AG09309 (cell line): Measurements from ENCODE around the gene PRSS16.
"Not testable (repeated sequence)": the region's sequence is repeated elsewhere in the genome, so short reads cannot be mapped to it uniquely, and the experiment has no call there.

Experiments
- DNase-seq: peaks from one replicate; pipeline ENCODE4 v3.0.0-alpha.2; 2010; ENCODE audit warnings: low read depth
- H3K4me3 ChIP-seq: 2 replicates; pipeline ENCODE4 v1.5.1; 2011; ENCODE audit warnings: mild to moderate bottlenecking, low read depth, low read length, moderate library complexity; ENCODE audit not compliant: control insufficient read depth
- CTCF ChIP-seq: IDR thresholded peaks from 2 replicates; pipeline ENCODE4 v1.5.1; 2011; ENCODE audit warnings: mild to moderate bottlenecking, low read depth, low read length, inconsistent platforms; ENCODE audit not compliant: insufficient read depth, control insufficient read depth; ENCODE audit errors: missing control alignments

The PRSS16 gene

GRCh38 chr6:27255866-27256265 is 8.4 kb downstream of the PRSS16 start:
- no peak for TF ChIP-seq CTCF
- H3K4me3 ChIP-seq = no peak overlapping the region
- no peak for DNase-seq

DNA sequence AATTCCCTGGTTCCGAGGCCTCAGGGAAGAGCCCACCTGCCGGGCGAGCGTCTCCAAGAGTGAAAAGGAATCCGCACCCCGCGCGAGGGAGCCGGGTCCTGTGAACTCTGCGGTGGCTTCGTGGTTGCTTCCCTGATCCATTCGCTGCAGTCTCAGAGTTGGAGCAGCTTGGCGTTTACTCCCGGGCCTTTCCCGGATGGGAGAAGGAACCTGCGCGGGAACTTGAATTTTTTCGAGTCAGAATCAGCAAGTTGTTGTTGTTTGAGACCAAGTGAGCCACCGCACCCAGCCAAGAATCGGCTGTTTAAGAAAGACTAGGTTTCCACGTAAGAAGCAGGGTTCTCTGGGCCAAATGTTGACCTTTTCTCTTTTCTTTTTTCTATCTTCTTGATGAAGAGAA is 12.9 kb downstream of the PRSS16 start:
- no peak overlapping the region for H3K4me3 ChIP-seq

DNA sequence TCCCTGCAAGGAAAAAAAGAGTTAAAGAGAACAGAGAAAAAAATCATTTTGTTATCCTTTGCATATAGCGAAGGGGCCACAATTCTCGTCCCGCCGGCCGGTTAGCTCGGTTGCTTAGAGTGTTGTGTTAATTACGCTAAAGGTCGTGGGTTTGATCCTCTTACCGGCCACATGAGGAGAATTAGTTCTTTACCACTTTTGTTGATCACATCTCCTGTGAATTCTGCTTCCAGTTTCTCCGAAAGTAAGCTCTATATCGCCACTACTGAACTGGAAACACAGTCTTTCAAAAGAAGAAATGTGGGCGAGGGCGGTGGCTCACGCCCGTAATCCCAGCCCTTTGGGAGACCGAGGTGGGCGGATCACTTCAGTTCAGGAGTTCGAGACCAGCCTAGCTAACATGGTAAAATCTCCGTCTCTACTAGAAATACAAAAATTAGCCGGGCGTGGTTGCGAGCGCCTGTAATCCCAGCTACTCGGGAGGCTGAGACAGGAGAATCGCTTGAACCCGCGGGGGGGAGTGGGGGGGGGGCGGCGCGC is 13.4 kb downstream of the PRSS16 start:
- H3K4me3 ChIP-seq = no peak overlapping the region
- no peak for DNase-seq
- TF ChIP-seq CTCF = no peak

More for the DNA sequence above, 12.9 kb downstream of the PRSS16 start:
- DNase-seq = no peak
- no peak for TF ChIP-seq CTCF

GRCh38 chr6:27263886-27264285 is 16.4 kb downstream of the PRSS16 start:
- DNase-seq = no peak
- no peak for TF ChIP-seq CTCF
- no peak overlapping the region for H3K4me3 ChIP-seq

- not testable (repeated sequence) for DNase-seq, H3K4me3 ChIP-seq
Measured at GRCh38 chr6:27267003-27267402, 19.5 kb downstream of the PRSS16 start.

DNA sequence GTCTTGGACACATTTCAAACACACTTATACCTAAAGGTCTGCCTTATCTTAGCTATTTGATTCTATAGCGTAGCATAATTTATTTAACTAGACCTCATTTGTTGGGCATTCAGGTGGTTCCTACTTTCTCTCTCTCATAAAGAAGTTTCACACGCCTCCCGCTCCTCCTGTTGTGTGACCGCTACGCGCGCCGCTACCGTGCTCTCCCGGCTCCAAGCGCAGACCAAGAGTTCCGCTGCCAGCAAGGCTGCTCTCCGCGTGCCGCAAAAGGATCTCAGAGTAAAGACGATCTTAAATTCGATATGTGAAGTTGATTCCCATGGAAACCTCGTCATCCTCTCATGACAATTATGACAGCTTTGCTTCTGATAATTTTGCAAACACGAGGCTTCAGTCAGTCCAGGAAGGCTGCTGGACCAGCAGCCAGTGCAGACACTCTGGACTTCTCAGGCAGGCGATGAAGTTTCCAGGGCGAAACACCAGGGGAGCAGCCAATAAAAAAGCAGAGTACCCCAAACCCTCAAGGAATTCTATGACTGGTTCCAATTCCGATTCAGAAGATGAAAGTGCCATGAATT is 20.4 kb downstream of the PRSS16 start:
- H3K4me3 ChIP-seq = no peak overlapping the region
- TF ChIP-seq CTCF = no peak
- no peak for DNase-seq

DNA sequence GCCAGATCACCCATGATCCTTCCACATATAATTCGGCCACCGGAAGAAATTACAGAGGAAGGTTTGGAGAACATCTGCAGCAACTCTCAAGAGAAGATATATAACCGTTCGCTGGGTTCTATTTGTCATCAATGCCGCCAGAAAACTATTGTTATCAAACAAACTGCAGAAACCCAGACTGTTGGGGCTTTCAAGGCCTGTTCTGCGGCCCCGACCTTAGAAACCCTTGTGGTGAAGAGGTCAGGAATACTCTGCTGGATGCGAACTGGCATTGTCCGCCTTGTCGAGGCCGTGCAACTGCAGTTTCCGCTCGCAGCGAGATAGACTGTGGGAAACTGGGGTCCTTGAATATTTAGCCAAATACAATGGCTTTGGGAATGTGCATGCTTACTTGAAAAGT is 21.3 kb downstream of the PRSS16 start:
- no peak for DNase-seq
- TF ChIP-seq CTCF = no peak
- no peak overlapping the region for H3K4me3 ChIP-seq
